GM23338 (cell line): ENCODE results near the gene FGD4. TPM values are rescaled to one million over a fixed set of nuclear protein-coding genes. Genes with fewer than 3 reads are reported as not detected.

ENCODE experiments used
- ATAC-seq: fragments of 200-7000 bp; cut with Tn5 transposase; 3 replicates; pipeline ENCODE4 v1.9.1; 2020
- DNase-seq: peaks from one replicate; pipeline ENCODE4 v3.0.0-alpha.2; 2015; ENCODE audit warnings: low spot score
- H2AFZ ChIP-seq: fragments of 200-600 bp; sonication (generic); 2 replicates; pipeline ENCODE4 v1.8.0; 2016; ENCODE audit warnings: antibody characterized with exemption, mild to moderate bottlenecking, moderate library complexity
- H3F3A ChIP-seq: fragments of 200-600 bp; sonication (generic); replicated peaks from 2 replicates; pipeline ENCODE4 v1.8.0; 2017; ENCODE audit warnings: antibody characterized with exemption, mixed run types, low read depth
- H3K27ac ChIP-seq: fragments of 200-600 bp; sonication (generic); 2 replicates; pipeline ENCODE4 v1.6.1; 2016; ENCODE audit warnings: low read depth
- H3K27me3 ChIP-seq: fragments of 200-600 bp; sonication (generic); 2 replicates; pipeline ENCODE4 v1.8.0; 2016; ENCODE audit warnings: mild to moderate bottlenecking, mixed run types, moderate library complexity; ENCODE audit not compliant: insufficient read depth
- H3K36me3 ChIP-seq: fragments of 200-600 bp; sonication (generic); 2 replicates; pipeline ENCODE4 v1.8.0; 2016; ENCODE audit warnings: mild to moderate bottlenecking; ENCODE audit not compliant: insufficient read depth
- H3K4me1 ChIP-seq: fragments of 200-600 bp; sonication (generic); 2 replicates; pipeline ENCODE4 v1.8.0; 2016; ENCODE audit warnings: mild to moderate bottlenecking, moderate library complexity; ENCODE audit not compliant: insufficient read depth
- H3K4me2 ChIP-seq: fragments of 200-600 bp; sonication (generic); 2 replicates; pipeline ENCODE4 v1.7.1; 2017; ENCODE audit warnings: mixed run types
- H3K4me3 ChIP-seq: fragments of 200-600 bp; sonication (generic); 2 replicates; pipeline ENCODE4 v1.6.1; 2016; ENCODE audit warnings: mixed run types
- H3K79me2 ChIP-seq: fragments of 200-600 bp; sonication (generic); replicated peaks from 2 replicates; pipeline ENCODE4 v1.8.0; 2017; ENCODE audit warnings: mild to moderate bottlenecking; ENCODE audit not compliant: insufficient read depth
- H3K9me2 ChIP-seq: fragments of 200-600 bp; sonication (generic); 2 replicates; pipeline ENCODE4 v1.8.0; 2017; ENCODE audit not compliant: insufficient read depth
- H4K20me1 ChIP-seq: fragments of 200-600 bp; sonication (generic); replicated peaks from 2 replicates; pipeline ENCODE4 v1.8.0; 2017; ENCODE audit warnings: mild to moderate bottlenecking; ENCODE audit not compliant: insufficient read depth
- H3K27ac Mint-ChIP-seq: 2 replicates; pipeline ENCODE4 v1.8.0; 2020; ENCODE audit warnings: inconsistent platforms, mild to moderate bottlenecking, moderate library complexity, mixed read lengths
- H3K27me3 Mint-ChIP-seq: 3 replicates; pipeline ENCODE4 v1.8.0; 2022; ENCODE audit warnings: low read depth, mild to moderate bottlenecking, moderate library complexity, mixed read lengths, inconsistent platforms; ENCODE audit not compliant: insufficient read depth, poor library complexity
- H3K36me3 Mint-ChIP-seq: 3 replicates; pipeline ENCODE4 v1.8.0; 2021; ENCODE audit warnings: low read depth, mild to moderate bottlenecking, inconsistent platforms, moderate library complexity, mixed read lengths
- H3K4me1 Mint-ChIP-seq: 3 replicates; pipeline ENCODE4 v1.8.0; 2020; ENCODE audit warnings: mild to moderate bottlenecking, inconsistent platforms, mixed read lengths
- H3K4me3 Mint-ChIP-seq: 3 replicates; pipeline ENCODE4 v1.8.0; 2021; ENCODE audit warnings: moderate library complexity, mild to moderate bottlenecking, inconsistent platforms, mixed read lengths
- H3K9me3 Mint-ChIP-seq: 3 replicates; pipeline ENCODE4 v1.8.0; 2020; ENCODE audit warnings: moderate library complexity, mild to moderate bottlenecking, inconsistent platforms, mixed read lengths
- CREB1 ChIP-seq: fragments of 250-450 bp; sonication (Bioruptor Pico); IDR thresholded peaks from 2 replicates; pipeline ENCODE4 v1.5.0; 2020; ENCODE audit warnings: low read depth, mild to moderate bottlenecking, moderate library complexity
- EZH2 ChIP-seq: fragments of 200-600 bp; sonication (generic); IDR thresholded peaks from one replicate; pipeline ENCODE4 v1.8.0; 2017; ENCODE audit warnings: antibody characterized with exemption, mild to moderate bottlenecking, low read depth; ENCODE audit not compliant: unreplicated experiment
- EZH2phosphoT487 ChIP-seq: fragments of 200-600 bp; sonication (generic); IDR thresholded peaks from one replicate; pipeline ENCODE4 v1.8.1; 2018; ENCODE audit warnings: antibody characterized with exemption; ENCODE audit not compliant: unreplicated experiment
- JUNB ChIP-seq: IDR thresholded peaks from one replicate; pipeline ENCODE4 v1.6.1; 2016; ENCODE audit warnings: antibody characterized with exemption; ENCODE audit not compliant: unreplicated experiment
- POLR2AphosphoS5 ChIP-seq: IDR thresholded peaks from 2 replicates; pipeline ENCODE4 v1.6.1; 2016; ENCODE audit warnings: antibody characterized with exemption, low read depth
- STAT1 ChIP-seq: IDR thresholded peaks from one replicate; pipeline ENCODE4 v1.6.1; 2016; ENCODE audit warnings: antibody characterized with exemption; ENCODE audit not compliant: unreplicated experiment
- ZNF114 ChIP-seq: fragments of 250-450 bp; sonication (Bioruptor Pico); IDR thresholded peaks from 2 replicates; pipeline ENCODE4 v1.5.0; 2020; ENCODE audit warnings: mild to moderate bottlenecking, moderate library complexity
- ZNF331 ChIP-seq: fragments of 250-450 bp; sonication (Bioruptor Pico); IDR thresholded peaks from 2 replicates; pipeline ENCODE4 v1.5.0; 2020; ENCODE audit warnings: low read depth, mild to moderate bottlenecking, moderate library complexity
- polyA plus RNA-seq: library from polyadenylated mRNA; unstranded; fragments of >200 nt; fragmentation: Nextera tagmentation; extraction: Ambion mirVana; gene quantifications from 2 replicates; pipeline ENCODE4 v1.2.1, GENCODE V29; 2016
- total RNA-seq: library from RNA; depleted of rRNA; stranded (reverse); fragments of >200 nt; shearing (Covaris generic); gene quantifications from 2 replicates; pipeline ENCODE4 v1.2.3, GENCODE V29; 2014
- TF ChIP-seq, protein P1 (sequence below): fragments of 250-450 bp; sonication (Bioruptor Pico); IDR thresholded peaks from 2 replicates; pipeline ENCODE4 v1.5.0; 2020; ENCODE audit warnings: mild to moderate bottlenecking, moderate library complexity
- TF ChIP-seq, protein P2 (sequence below), 2 experiments: fragments of 200-600 bp in 1 of 2; sonication (generic) in 1 of 2; conservative IDR thresholded peaks; 2 replicates each; pipeline versions ENCODE4 v1.5.1 to v1.6.1; 2016 to 2017; ENCODE audit warnings: antibody characterized with exemption in 2 of 2, low read depth in 2 of 2, mild to moderate bottlenecking in 2 of 2, moderate library complexity in 1 of 2

The FGD4 gene
- total and polyA plus RNA-seq, 2 experiments from 2014 or later = 24.3 to 54.3 TPM

DNA sequence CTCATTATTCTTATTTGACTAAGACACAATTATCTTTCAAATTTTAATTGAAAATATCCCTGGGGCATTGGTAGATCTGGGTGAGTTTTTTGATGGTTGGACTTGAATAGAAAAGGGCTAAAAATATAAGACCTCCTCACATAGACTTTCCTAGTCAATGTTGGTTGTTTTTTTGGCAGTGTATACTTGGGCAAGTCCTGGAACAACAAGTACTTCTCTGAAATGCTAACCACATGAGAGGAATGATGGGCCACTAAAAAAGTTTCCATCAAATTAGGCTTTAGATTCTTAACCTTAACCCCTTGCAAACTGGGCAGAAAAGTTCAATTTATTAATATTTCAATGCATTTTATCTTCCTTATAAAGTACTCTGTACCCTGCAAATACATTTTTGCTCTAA is 97.6 kb downstream of the FGD4 start:
- no peak overlapping the region for H2AFZ ChIP-seq
- no peak for TF ChIP-seq POLR2AphosphoS5
- TF ChIP-seq, protein P1, sequence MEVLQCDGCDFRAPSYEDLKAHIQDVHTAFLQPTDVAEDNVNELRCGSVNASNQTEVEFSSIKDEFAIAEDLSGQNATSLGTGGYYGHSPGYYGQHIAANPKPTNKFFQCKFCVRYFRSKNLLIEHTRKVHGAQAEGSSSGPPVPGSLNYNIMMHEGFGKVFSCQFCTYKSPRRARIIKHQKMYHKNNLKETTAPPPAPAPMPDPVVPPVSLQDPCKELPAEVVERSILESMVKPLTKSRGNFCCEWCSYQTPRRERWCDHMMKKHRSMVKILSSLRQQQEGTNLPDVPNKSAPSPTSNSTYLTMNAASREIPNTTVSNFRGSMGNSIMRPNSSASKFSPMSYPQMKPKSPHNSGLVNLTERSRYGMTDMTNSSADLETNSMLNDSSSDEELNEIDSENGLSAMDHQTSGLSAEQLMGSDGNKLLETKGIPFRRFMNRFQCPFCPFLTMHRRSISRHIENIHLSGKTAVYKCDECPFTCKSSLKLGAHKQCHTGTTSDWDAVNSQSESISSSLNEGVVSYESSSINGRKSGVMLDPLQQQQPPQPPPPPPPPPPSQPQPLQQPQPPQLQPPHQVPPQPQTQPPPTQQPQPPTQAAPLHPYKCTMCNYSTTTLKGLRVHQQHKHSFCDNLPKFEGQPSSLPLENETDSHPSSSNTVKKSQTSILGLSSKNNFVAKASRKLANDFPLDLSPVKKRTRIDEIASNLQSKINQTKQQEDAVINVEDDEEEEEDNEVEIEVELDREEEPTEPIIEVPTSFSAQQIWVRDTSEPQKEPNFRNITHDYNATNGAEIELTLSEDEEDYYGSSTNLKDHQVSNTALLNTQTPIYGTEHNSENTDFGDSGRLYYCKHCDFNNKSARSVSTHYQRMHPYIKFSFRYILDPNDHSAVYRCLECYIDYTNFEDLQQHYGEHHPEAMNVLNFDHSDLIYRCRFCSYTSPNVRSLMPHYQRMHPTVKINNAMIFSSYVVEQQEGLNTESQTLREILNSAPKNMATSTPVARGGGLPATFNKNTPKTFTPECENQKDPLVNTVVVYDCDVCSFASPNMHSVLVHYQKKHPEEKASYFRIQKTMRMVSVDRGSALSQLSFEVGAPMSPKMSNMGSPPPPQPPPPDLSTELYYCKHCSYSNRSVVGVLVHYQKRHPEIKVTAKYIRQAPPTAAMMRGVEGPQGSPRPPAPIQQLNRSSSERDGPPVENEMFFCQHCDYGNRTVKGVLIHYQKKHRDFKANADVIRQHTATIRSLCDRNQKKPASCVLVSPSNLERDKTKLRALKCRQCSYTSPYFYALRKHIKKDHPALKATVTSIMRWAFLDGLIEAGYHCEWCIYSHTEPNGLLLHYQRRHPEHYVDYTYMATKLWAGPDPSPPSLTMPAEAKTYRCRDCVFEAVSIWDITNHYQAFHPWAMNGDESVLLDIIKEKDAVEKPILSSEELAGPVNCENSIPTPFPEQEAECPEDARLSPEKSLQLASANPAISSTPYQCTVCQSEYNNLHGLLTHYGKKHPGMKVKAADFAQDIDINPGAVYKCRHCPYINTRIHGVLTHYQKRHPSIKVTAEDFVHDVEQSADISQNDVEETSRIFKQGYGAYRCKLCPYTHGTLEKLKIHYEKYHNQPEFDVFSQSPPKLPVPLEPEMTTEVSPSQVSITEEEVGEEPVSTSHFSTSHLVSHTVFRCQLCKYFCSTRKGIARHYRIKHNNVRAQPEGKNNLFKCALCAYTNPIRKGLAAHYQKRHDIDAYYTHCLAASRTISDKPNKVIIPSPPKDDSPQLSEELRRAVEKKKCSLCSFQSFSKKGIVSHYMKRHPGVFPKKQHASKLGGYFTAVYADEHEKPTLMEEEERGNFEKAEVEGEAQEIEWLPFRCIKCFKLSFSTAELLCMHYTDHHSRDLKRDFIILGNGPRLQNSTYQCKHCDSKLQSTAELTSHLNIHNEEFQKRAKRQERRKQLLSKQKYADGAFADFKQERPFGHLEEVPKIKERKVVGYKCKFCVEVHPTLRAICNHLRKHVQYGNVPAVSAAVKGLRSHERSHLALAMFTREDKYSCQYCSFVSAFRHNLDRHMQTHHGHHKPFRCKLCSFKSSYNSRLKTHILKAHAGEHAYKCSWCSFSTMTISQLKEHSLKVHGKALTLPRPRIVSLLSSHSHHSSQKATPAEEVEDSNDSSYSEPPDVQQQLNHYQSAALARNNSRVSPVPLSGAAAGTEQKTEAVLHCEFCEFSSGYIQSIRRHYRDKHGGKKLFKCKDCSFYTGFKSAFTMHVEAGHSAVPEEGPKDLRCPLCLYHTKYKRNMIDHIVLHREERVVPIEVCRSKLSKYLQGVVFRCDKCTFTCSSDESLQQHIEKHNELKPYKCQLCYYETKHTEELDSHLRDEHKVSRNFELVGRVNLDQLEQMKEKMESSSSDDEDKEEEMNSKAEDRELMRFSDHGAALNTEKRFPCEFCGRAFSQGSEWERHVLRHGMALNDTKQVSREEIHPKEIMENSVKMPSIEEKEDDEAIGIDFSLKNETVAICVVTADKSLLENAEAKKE (CRISPR knock-in tag) = no peak
- TF ChIP-seq JUNB = no peak
- TF ChIP-seq EZH2phosphoT487 = no peak
- no peaks in the 10 kb centered on the region for H3K9me3 Mint-ChIP-seq
- no peaks in the 10 kb centered on the region for H3K36me3 Mint-ChIP-seq
- no peak overlapping the region for H3K4me2 ChIP-seq
- no peaks in the 10 kb centered on the region for H3K27me3 Mint-ChIP-seq
- H4K20me1 ChIP-seq = peaks cover 10% of the 10 kb centered on the region
- no peaks in the 10 kb centered on the region for H3K36me3 ChIP-seq
- peak overlapping the region; percentile 29; the same call in 1 of the 2 replicates for H3K27ac Mint-ChIP-seq
- H3K9me2 ChIP-seq = no peaks in the 10 kb centered on the region
- DNase-seq (no peak), ATAC-seq (no peak)
- no peak overlapping the region for H3K27ac ChIP-seq
- H3K27me3 ChIP-seq = no peaks in the 10 kb centered on the region
- H3F3A ChIP-seq = no peaks in the 10 kb centered on the region
- peaks cover 24% of the 10 kb centered on the region; the same call in 2 of the 3 replicates for H3K4me1 Mint-ChIP-seq
- peaks cover 13% of the 10 kb centered on the region for H3K4me1 ChIP-seq
- H3K4me3 Mint-ChIP-seq = no peak overlapping the region
- H3K4me3 ChIP-seq = no peak overlapping the region
- H3K79me2 ChIP-seq = peaks cover 95% of the 10 kb centered on the region

DNA sequence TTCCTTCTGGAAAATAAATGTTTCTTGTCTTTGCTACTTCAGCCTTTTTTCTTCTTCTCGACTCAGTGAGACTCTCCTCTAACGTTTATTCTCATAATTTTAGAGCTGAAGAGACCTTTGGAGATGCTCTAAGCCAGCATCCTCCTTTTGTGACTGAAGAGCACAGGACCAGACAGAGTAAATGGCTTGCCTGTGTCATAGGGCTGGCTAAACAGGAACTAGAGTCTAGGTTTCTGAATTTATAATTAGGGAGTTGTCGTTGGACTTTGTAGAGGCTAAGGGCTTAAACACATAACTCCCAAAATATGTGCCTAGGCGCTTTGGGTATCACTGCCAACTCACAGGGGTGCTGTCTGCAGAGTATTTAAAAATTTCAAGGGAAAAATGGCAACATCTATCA is 98.5 kb downstream of the FGD4 start:
- ATAC-seq (no peak), DNase-seq (no peak)
- H2AFZ ChIP-seq = no peak overlapping the region
- Mint-ChIP-seq H3K9me3 (no peaks in the 10 kb centered on the region), H3K4me3 (no peak overlapping the region), H3K36me3 (no peaks in the 10 kb centered on the region), H3K4me1 (peaks cover 28% of the 10 kb centered on the region; the same call in 2 of the 3 replicates), H3K27ac (no peak overlapping the region), H3K27me3 (no peaks in the 10 kb centered on the region)
- peaks cover 10% of the 10 kb centered on the region for H4K20me1 ChIP-seq
- no peaks in the 10 kb centered on the region for H3K9me2 ChIP-seq
- TF ChIP-seq, protein P2, sequence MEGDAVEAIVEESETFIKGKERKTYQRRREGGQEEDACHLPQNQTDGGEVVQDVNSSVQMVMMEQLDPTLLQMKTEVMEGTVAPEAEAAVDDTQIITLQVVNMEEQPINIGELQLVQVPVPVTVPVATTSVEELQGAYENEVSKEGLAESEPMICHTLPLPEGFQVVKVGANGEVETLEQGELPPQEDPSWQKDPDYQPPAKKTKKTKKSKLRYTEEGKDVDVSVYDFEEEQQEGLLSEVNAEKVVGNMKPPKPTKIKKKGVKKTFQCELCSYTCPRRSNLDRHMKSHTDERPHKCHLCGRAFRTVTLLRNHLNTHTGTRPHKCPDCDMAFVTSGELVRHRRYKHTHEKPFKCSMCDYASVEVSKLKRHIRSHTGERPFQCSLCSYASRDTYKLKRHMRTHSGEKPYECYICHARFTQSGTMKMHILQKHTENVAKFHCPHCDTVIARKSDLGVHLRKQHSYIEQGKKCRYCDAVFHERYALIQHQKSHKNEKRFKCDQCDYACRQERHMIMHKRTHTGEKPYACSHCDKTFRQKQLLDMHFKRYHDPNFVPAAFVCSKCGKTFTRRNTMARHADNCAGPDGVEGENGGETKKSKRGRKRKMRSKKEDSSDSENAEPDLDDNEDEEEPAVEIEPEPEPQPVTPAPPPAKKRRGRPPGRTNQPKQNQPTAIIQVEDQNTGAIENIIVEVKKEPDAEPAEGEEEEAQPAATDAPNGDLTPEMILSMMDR (conservative IDR thresholded peaks at IDR 0.05; ENCODE audit: low read depth in 2 of 2) = no peak
- TF ChIP-seq ZNF114 (CRISPR knock-in tag) (no peak), EZH2phosphoT487 (no peak), EZH2 (no peak), POLR2AphosphoS5 (no peak), ZNF331 (CRISPR knock-in tag) (no peak), STAT1 (no peak), CREB1 (CRISPR knock-in tag) (no peak)
- no peaks in the 10 kb centered on the region for H3F3A ChIP-seq
- peak overlapping the region; percentile 4; the same call in 1 of the 2 replicates for H3K27ac ChIP-seq
- H3K27me3 ChIP-seq = no peaks in the 10 kb centered on the region
- H3K4me1 ChIP-seq = peaks cover 20% of the 10 kb centered on the region
- H3K4me2 ChIP-seq = no peak overlapping the region
- H3K36me3 ChIP-seq = no peaks in the 10 kb centered on the region
- no peak overlapping the region for H3K4me3 ChIP-seq
- peaks cover 93% of the 10 kb centered on the region for H3K79me2 ChIP-seq
